GM21717 (cell line): ENCODE measurements around the gene AIFM3.
"Not testable (repeated sequence)": the region's sequence is repeated elsewhere in the genome, so short reads cannot be mapped to it uniquely, and the experiment has no call there.

ENCODE experiments used
- ATAC-seq: cut with Tn5 transposase; IDR thresholded peaks from one replicate; pipeline ENCODE4 v1.9.1; 2021; ENCODE audit warnings: mild to moderate bottlenecking, moderate library complexity; ENCODE audit not compliant: unreplicated experiment

AIFM3 gene, protein sequence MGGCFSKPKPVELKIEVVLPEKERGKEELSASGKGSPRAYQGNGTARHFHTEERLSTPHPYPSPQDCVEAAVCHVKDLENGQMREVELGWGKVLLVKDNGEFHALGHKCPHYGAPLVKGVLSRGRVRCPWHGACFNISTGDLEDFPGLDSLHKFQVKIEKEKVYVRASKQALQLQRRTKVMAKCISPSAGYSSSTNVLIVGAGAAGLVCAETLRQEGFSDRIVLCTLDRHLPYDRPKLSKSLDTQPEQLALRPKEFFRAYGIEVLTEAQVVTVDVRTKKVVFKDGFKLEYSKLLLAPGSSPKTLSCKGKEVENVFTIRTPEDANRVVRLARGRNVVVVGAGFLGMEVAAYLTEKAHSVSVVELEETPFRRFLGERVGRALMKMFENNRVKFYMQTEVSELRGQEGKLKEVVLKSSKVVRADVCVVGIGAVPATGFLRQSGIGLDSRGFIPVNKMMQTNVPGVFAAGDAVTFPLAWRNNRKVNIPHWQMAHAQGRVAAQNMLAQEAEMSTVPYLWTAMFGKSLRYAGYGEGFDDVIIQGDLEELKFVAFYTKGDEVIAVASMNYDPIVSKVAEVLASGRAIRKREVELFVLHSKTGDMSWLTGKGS

DNA sequence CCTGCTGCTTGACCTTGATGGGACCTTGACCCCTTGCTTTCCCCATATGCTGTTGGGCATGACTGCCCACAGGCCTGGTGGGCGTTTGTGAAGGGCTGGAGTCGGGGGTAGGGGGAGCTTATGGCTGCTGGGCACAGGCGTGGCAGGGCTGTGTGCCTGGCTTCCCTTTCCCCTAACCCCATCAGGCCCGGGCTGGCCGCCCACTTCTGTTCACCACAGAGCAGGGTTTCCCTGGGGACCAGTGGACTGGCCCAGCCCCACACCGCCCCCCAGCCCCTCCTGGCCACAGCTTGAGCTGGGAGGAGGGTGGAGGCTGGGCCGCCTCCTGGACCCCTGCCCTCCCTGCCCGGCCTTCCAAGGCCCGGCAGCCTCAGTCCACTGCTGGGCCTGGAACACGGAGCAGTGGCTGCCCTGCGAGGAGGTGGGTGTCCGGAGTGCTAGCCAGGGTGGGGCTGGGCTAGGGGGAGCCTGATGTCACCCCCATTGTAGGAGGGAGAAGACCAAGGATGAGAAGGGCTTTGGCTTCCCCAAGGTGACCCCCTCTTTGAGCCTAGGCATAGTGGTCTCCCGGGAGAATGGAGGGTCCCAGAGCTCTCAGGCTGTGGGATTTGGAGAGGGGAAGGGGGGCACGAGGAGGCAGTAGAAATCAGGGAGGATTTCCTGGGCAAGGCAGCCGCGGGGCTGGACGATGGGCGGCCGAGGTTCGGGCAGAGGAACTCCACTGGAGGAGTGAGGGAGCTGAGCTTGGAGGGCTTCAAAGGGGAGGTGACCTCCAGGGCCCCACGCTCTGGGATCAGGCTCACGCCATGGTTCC lies at the start of gene AIFM3:
TSS of gene AIFM3 (plus strand) at position 373 of the 814 bp plus-strand sequence. CDS start 690 bp downstream, outside the sequence.
- ATAC-seq = no peak

DNA sequence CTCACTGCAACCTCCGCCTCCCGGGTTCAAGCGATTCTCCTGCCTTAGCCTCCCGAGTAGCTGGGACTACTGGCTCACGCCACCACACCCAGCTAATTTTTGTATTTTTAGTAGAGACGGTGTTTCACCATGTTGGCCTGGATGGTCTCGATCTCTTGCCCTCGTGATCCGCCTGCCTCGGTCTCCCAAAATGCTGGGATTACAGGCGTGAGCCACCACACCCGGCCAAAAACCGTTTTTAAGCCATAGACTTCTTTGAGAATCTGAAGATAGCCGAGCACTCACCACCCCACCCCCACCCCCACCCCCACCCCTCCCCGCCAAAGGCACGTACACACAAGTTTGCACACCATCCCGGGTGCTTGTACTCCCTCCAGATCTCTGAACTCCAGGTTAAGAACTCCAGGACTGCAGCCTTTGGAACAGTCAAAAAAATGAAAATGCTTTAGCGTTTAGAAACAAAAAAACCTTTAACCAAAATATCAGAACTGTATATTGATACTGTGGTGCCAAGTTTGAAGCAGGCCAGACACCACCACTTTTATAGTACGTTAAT lies 48.3 kb upstream of the AIFM3 start:
- no peak for ATAC-seq

- no peak for ATAC-seq
These were observed 47.3 kb upstream of the AIFM3 start for GRCh38 chr22:20919718-20920117.

- no peak for ATAC-seq
These were observed 46.2 kb upstream of the AIFM3 start for GRCh38 chr22:20920881-20921203.

- no peak for ATAC-seq
These were observed 44.8 kb upstream of the AIFM3 start for GRCh38 chr22:20922141-20922751.

GRCh38 chr22:20926243-20926642 lies 40.8 kb upstream of the AIFM3 start:
- ATAC-seq = no peak

DNA sequence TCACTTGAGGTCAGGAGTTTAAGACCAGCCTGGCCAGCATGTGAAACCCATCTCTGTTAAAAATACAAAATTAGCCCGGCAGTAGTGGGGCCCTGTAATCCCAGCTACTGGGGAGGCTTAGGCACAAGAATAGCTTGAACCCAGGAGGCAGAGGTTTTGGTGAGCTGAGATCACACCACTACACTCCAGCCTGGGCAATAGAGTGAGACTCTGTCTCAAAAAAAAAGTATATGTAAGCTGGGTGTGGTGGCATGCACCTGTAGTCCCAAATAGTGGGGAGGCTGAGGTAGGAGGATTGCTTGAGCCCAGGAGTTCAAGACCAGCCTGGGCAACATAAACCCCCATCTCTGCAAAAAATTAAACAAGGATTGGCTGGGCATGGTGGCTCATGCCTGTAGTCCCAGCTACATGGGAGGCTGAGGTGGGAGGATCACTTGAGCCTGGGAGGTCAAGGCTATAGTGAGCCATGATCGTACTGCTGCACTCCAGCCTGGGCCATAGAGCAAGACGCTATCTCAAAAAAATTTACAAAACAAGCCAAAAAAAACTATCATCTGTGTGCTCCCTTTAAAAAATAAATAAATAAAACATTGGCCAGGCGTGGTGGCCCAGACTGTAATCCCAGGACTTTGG lies 39.0 kb upstream of the AIFM3 start:
- ATAC-seq = no peak

DNA sequence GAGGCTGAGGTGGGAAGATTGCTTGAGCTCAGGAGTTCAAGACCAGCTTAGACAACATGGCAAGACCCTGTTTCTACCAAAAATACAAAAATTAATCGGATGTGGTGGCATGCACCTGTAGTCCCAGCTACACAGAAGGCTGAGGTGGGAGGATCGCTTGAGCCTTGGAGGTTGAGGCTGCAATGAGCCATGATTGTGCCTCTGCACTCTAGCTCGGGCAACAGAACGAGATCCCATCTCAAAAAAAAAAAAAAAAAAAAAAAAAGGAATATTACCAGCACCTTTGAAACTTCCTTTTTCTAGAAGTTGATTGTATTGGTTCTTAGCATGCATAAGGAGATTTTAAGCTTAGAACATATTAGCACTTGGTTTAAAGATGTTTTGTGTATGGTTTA lies 38.5 kb upstream of the AIFM3 start:
- no peak for ATAC-seq

GRCh38 chr22:20930004-20930403 lies 37.1 kb upstream of the AIFM3 start:
- ATAC-seq = no peak

DNA sequence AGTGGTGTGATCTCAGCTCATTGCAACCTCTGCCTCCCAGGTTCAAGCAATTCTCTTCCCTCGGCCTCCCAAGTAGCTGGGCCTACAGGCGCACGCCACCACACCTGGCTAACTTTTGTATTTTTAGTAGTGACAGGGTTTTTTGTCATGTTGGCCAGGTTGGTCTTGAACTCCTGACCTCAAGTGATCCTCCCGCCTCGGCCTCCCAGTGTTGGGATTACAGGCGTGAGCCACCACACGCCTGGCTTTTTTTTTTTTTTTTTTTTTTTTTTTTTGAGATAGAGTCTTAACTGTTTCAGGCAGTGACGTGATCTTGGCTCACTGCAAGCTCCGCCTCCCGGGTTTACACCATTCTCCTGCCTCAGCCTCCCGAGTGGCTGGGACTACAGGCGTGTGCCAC lies 36.6 kb upstream of the AIFM3 start:
- not testable (repeated sequence) for ATAC-seq

DNA sequence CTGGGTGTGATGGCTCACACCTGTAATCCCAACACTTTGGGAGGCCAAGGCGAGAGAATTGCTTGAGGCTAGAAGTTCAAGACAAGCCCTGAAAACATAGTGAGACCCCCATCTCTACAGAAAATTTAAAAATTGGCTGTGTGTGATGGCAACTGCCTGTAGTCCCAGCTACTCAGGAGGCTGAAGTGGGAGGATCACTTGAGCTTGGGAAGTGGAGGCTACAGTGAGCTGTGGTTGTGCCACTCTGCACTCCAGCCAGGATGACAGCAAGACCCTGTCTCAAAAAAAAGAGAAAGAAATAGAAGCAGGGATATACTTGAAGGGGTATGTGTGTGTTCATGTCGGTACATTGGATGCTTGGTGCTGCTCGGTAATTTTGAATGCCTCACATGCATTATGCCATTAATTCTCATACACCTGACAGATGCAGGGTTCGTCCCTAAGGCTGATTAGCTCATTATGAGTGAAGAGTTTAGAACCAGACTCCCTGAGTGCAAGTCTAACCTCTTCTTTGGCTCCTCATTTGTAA lies 35.9 kb upstream of the AIFM3 start:
- no peak for ATAC-seq

DNA sequence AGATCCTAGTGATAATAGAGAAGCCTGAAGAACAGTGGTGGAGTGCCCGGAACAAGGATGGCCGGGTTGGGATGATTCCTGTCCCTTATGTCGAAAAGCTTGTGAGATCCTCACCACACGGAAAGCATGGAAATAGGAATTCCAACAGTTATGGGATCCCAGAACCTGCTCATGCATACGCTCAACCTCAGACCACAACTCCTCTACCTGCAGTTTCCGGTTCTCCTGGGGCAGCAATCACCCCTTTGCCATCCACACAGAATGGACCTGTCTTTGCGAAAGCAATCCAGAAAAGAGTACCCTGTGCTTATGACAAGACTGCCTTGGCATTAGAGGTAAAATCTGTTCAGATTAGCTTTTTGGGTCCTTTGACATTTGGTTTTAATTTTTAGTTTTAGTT lies 33.1 kb upstream of the AIFM3 start:
- ATAC-seq = no peak

- not testable (repeated sequence) for ATAC-seq
These were observed 32.0 kb upstream of the AIFM3 start for GRCh38 chr22:20935049-20935448.

DNA sequence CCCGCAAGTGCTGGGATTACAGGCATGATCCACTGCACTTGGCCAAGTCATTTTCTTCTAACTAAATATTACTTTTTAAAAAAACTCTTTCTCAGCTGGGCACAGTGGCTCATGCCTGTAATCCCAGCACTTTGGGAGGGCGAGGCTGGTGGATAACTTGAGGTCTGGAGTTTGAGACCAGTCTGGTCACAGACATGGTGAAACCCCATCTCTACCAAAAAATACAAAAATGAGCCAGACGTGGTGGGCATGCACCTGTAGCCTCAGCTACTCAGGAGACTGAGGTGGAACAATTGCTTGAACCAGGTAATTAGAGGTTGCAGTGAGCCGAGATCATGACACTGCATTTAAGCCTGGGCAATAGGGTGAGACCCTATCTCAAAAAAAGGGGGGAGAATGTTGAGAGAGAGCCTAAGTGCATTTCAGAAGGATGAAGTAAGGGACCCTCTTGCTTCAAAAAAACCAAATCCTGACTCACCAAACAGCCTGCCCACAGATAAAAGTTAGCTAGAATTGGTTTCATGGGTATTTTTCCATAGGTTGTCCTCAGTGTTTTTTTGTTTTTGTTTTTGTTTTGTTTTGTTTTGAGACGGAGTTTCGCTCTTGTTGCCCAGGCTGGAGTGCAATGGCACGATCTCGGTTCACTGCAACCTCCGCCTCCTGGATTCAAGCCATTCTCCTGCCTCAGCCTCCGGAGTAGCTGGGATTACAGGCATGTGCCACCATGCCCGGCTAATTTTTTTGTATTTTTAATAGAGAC lies 31.1 kb upstream of the AIFM3 start:
- not testable (repeated sequence) for ATAC-seq

GRCh38 chr22:20937031-20937793 lies 29.8 kb upstream of the AIFM3 start:
- ATAC-seq = no peak

- no peak for ATAC-seq
These were observed 29.0 kb upstream of the AIFM3 start for GRCh38 chr22:20937794-20938671.

DNA sequence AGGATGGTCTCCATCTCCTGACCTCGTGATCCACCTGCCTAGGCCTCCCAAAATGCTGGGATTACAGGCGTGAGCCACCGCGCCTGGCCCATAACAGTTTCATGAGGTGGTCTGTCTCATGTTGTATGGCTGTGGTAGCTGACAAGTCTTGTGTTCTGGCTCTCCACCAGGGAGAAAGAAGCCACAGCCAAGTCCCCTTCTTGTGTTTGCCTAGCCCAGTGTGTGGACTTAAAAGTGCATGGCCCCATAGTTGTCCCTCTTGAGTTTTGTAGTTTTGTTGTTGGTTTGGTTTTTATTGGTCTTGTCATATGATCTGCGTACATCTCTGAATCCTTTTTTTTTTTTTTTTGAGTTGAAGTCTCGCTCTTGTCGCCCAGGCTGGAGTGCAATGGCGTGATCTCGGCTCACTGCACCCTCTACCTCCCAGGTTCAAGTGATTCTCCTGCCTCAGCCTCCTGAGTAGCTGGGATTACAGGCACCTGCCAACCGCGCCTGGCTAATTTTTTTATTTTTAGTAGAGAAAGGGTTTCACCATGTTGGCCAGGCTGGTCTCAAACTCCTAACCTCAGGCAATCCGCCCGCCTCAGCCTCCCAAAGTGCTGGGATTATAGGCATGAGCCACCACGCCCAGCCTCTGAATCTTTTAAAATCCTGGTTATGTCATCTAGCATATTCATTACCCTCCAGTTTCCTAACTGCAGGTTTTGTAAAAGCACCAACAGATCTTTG lies 27.4 kb upstream of the AIFM3 start:
- ATAC-seq = not testable (repeated sequence)
